Measurements from ENCODE around the gene ARHGEF17.

Gene ARHGEF17

GRCh38 chr11:73307323-73308002 is 613 bp upstream of the ARHGEF17 start:
- Histone ChIP-seq H3K27me3 (ENCODE audit: control insufficient read depth, insufficient read depth, low read length) (no peaks in the 10 kb centered on the region), H2AFZ (peak overlapping the region; percentile 79), H3K9me3 (ENCODE audit: control insufficient read depth, low read length) (no peaks in the 10 kb centered on the region), H3K36me3 (ENCODE audit: control insufficient read depth, insufficient read depth, low read length) (no peaks in the 10 kb centered on the region), H3K9ac (no peak overlapping the region), H3K4me3 (ENCODE audit: low read depth, low read length) (peak overlapping the region; percentile 68), H3K4me1 (peaks cover 5% of the 10 kb centered on the region), H3K4me2 (ENCODE audit: low read length) (peak overlapping the region; percentile 82), H3K79me2 (peaks cover 6% of the 10 kb centered on the region), H3K27ac (peak overlapping the region; percentile 93)
- TF ChIP-seq, protein P1, sequence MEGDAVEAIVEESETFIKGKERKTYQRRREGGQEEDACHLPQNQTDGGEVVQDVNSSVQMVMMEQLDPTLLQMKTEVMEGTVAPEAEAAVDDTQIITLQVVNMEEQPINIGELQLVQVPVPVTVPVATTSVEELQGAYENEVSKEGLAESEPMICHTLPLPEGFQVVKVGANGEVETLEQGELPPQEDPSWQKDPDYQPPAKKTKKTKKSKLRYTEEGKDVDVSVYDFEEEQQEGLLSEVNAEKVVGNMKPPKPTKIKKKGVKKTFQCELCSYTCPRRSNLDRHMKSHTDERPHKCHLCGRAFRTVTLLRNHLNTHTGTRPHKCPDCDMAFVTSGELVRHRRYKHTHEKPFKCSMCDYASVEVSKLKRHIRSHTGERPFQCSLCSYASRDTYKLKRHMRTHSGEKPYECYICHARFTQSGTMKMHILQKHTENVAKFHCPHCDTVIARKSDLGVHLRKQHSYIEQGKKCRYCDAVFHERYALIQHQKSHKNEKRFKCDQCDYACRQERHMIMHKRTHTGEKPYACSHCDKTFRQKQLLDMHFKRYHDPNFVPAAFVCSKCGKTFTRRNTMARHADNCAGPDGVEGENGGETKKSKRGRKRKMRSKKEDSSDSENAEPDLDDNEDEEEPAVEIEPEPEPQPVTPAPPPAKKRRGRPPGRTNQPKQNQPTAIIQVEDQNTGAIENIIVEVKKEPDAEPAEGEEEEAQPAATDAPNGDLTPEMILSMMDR (IDR thresholded peaks at IDR 0.05) = peak; percentile 72

- peak overlapping the region; percentile 67 for H3K9ac ChIP-seq
- H3K27me3 ChIP-seq (ENCODE audit: control insufficient read depth, insufficient read depth, low read length) = no peaks in the 10 kb centered on the region
- H3K27ac ChIP-seq = peak overlapping the region; percentile 93
- peak overlapping the region; percentile 82 for H3K4me2 ChIP-seq (ENCODE audit: low read length)
- TF ChIP-seq, protein P1 (IDR thresholded peaks at IDR 0.05) = no peak
- H3K36me3 ChIP-seq (ENCODE audit: control insufficient read depth, insufficient read depth, low read length) = no peaks in the 10 kb centered on the region
- H3K79me2 ChIP-seq = peaks cover 9% of the 10 kb centered on the region
- H2AFZ ChIP-seq = peak overlapping the region; percentile 79
- no peaks in the 10 kb centered on the region for H3K9me3 ChIP-seq (ENCODE audit: control insufficient read depth, low read length)
- H3K4me1 ChIP-seq = peaks cover 9% of the 10 kb centered on the region
- peak overlapping the region; percentile 68 for H3K4me3 ChIP-seq (ENCODE audit: low read depth, low read length)
Observed at GRCh38 chr11:73308961-73309919, 1.2 kb downstream of the ARHGEF17 start.

DNA sequence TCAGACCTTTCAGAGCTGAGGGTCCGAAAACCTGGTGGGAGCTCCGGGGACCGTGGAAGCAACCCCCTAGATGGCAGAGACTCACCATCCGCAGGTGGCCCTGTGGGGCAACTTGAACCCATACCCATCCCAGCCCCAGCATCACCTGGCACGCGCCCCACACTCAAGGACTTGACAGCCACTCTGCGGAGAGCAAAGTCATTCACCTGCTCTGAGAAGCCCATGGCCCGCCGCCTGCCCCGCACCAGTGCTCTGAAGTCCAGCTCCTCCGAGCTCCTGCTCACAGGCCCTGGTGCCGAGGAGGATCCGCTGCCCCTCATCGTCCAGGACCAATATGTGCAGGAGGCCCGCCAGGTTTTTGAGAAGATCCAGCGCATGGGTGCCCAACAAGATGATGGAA is 2.0 kb downstream of the ARHGEF17 start:
- no peaks in the 10 kb centered on the region for H3K9me3 ChIP-seq (ENCODE audit: control insufficient read depth, low read length)

DNA sequence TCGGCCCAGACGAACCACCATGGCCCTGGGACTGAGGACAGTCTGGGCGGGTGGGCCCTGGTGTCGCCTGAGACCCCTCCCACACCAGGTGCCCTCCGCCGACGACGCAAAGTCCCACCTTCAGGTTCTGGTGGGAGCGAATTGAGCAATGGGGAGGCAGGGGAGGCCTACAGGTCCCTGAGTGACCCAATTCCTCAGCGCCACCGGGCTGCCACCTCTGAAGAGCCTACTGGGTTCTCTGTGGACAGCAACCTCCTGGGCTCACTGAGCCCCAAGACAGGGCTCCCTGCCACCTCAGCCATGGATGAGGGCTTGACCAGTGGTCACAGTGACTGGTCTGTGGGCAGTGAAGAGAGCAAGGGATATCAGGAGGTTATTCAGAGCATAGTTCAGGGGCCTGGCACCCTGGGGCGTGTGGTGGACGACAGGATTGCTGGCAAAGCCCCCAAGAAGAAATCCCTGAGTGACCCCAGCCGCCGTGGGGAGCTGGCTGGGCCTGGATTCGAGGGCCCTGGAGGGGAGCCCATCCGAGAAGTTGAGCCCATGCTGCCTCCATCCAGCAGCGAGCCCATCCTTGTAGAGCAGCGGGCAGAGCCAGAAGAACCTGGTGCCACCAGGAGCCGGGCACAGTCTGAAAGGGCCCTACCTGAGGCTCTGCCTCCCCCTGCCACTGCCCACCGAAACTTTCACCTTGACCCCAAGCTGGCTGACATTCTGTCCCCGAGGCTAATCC is 2.8 kb downstream of the ARHGEF17 start:
- H2AFZ ChIP-seq = no peak overlapping the region
- no peak overlapping the region for H3K9ac ChIP-seq
- H3K79me2 ChIP-seq = peaks cover 11% of the 10 kb centered on the region
- no peaks in the 10 kb centered on the region for H3K9me3 ChIP-seq (ENCODE audit: control insufficient read depth, low read length)
- no peaks in the 10 kb centered on the region for H3K36me3 ChIP-seq (ENCODE audit: control insufficient read depth, insufficient read depth, low read length)
- H3K27ac ChIP-seq = no peak overlapping the region
- H3K4me2 ChIP-seq (ENCODE audit: low read length) = no peak overlapping the region
- H3K4me3 ChIP-seq (ENCODE audit: low read depth, low read length) = no peak overlapping the region
- TF ChIP-seq, protein P1 (IDR thresholded peaks at IDR 0.05) = no peak
- H3K4me1 ChIP-seq = peaks cover 9% of the 10 kb centered on the region
- H3K27me3 ChIP-seq (ENCODE audit: control insufficient read depth, insufficient read depth, low read length) = no peaks in the 10 kb centered on the region

More for the DNA sequence above, 2.0 kb downstream of the ARHGEF17 start:
- Histone ChIP-seq H3K9ac (no peak overlapping the region), H3K4me1 (peaks cover 9% of the 10 kb centered on the region), H3K4me3 (ENCODE audit: low read depth, low read length) (peak overlapping the region; percentile 68), H3K36me3 (ENCODE audit: control insufficient read depth, insufficient read depth, low read length) (no peaks in the 10 kb centered on the region), H3K79me2 (peaks cover 11% of the 10 kb centered on the region), H2AFZ (no peak overlapping the region), H3K27ac (no peak overlapping the region), H3K4me2 (ENCODE audit: low read length) (peak overlapping the region; percentile 82), H3K27me3 (ENCODE audit: control insufficient read depth, insufficient read depth, low read length) (no peaks in the 10 kb centered on the region)
- TF ChIP-seq, protein P1 (IDR thresholded peaks at IDR 0.05) = no peak

Measured in parathyroid adenoma (tissue), 2 donors.